ENCODE measurements around the gene LEF1.

LEF1 gene

DNA sequence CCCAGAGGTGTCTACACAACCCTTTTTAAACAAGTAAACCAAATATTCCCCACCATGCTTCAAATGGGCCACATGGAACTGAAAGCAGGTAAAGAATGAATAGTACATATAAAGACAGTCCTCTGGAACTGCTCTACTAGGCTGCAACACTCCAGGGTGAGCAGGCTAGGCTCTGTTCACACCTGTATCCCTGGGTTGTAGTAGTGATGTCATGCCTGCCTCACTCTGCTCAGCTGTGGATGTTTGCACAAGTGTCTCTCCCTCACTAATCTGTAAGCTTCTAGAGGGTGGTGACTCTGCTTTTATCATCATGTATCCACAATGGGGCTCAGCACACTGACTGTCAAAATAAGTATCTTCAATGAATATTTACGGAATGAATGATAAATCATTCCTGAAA is 20.4 kb downstream of the LEF1 start:
- no peak for DNase-seq (ENCODE audit: low spot score)

- no peak for DNase-seq (ENCODE audit: low spot score)
Observed at GRCh38 chr4:108146819-108147218, 21.9 kb downstream of the LEF1 start.

DNA sequence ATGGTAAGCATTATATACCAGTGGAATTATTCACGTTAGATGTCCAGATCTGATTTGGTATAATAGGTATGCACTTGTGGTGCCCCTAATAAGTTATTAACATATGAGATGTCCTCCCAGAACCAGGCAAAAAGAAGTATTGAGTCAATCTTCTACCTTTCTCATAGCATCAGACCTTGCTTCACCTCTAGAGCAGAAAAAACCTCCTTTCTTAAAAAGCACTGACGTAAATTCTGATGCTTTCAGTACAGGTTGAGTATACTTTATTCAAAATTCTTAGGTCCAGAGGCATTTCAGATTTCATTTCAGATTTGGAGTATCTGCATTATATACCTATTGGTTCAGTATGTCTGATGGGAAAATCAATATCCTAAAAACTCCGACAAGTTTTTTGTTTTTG is 22.4 kb downstream of the LEF1 start:
- no peak for DNase-seq (ENCODE audit: low spot score)

DNA sequence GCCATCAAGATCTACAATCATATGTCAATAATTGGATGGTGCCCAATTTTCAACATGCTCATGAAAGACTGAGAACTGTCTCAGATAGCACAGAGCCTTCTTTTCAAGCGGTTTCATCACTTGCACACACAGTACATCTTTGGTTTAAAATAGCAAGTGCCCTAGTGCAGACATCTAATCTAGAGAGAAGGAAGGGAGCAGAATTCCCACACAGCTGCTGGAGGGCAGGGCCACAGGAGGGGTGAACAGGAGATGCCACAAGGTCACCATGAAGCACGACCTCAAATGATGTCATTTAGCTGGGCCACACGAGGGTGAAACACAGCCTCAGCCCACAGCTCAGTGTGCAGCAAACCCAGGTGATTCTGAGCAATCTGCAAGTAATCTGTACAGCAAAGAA is 24.3 kb downstream of the LEF1 start:
- DNase-seq (ENCODE audit: low spot score) = no peak

GRCh38 chr4:108143515-108143914 is 25.2 kb downstream of the LEF1 start:
- DNase-seq (ENCODE audit: low spot score) = no peak

DNA sequence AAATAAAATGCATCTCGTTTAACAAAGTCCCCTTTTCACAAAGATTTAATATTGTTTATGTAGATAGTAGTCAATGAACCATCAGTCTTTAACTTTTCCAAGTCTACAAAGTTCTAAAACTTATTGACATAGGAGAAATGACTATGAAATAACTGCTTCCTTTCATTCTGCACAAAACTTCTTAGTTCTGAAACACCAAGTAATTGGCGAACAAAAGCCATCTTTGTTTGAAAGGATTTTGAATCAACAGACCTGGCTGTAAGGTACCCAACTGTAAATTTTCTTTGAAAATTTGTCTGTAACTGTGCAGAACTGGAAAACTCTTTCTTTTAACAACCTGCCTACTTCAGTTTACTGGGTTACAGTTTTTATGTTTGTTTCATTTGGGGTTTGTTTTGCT is 25.9 kb downstream of the LEF1 start:
- no peak for DNase-seq (ENCODE audit: low spot score)

DNA sequence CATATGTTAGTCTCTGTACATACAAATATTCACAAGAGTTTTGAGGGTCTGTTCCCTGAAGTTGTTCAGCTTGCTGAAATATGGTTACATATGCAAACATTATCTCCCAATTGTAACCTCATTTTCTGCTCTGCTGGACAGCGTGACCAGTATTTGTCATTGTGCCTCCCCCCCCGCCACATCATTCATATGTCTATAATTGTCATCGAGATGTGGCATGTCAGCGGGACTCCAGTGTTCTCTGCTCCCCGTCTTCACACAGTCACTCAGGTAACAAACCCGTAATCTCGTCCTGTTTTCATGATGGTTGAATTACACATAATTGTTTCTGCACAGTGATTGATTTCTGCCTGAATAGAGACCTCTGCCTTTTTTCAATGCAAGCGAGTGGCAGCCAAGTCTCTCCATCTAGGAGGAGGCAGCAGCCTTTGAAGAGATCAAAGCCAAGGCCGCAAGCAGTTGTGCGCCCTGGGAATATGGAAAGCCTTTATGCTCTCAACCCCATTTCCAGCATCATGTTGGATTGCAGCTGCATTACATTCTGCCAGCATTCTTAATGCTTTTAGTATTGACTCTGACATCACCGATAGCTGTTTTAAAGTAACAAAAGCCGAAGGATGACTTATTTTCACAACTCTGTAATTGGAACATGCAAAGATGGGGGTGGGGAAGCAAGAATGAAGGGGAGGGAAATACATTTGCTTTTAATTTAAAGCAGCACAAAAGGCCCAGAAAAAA is 27.4 kb downstream of the LEF1 start:
- DNase-seq (ENCODE audit: low spot score) = no peak

DNA sequence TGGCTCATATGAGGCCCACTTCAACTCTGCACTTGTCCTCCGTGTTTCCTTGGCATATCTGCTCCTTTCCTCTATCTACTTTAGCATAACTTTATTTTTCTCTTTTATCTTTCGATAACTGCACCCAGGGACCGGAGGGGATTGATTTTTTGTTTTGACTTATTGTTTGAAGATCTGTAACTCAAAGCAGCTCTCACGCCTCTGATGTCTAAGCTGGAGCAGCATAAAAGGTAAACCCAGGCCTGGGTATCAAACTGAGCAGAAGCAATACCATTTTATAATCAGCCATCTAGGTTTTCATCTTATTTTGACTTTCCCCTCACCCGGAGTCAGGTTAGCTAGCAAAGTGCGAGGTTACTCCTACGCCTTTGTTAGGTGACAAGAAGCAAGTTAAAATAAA is 28.4 kb downstream of the LEF1 start:
- DNase-seq (ENCODE audit: low spot score) = no peak

GRCh38 chr4:108139089-108139488 is 29.6 kb downstream of the LEF1 start:
- DNase-seq (ENCODE audit: low spot score) = no peak

DNA sequence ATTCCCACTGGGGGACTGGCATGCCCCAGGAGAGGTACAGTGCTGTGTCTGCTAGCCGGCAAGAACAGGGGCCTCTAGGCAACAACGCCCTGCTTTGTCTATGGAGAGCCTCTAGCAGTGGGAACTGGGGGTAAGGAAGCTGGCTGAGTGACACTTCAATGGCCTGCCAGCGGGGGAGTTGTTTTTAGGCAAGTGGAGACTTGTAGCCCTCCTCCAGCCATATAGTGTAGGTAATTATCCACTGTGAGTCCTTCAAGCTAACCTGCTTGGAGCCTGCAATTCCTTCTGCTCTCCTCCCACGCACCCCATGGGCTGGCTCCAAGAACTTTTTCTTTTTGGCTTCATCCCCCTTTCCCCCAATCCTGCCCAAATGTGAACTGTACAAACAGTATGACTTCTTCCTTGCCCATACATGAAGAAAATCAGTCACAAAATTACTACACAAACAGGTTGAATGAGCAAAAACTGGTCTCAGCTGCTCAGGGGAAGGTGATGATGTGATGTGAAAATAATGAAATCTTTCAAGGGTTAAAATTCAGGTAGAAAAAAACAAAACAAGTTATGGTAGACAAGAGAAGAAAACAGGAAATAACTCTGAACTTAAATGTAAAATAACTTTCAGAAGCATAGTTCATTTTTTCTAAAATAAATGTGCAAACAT is 33.1 kb downstream of the LEF1 start:
- DNase-seq (ENCODE audit: low spot score) = no peak

GRCh38 chr4:108130955-108131354 is 37.8 kb downstream of the LEF1 start:
- DNase-seq (ENCODE audit: low spot score) = no peak

GRCh38 chr4:108129196-108129595 is 39.5 kb downstream of the LEF1 start:
- no peak for DNase-seq (ENCODE audit: low spot score)

DNA sequence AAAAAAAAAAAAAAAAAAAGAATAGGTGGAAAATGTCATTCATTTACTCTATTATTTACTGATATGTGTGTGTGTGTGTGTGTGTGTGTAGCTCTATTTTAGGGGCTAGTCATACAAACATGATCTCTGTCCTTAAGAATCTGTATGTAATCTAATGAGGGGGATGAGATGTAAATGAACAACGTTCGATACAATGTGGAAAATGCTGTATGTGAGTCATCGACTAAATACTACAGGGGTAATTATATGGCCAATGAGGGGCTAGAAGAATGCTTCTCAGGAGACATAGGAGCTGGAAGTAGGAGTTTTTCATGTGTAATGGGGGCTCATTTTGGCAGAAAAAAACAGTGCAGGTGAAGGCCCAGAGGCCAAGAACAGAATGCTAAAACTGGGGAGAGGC is 41.9 kb downstream of the LEF1 start:
- DNase-seq (ENCODE audit: low spot score) = no peak

DNA sequence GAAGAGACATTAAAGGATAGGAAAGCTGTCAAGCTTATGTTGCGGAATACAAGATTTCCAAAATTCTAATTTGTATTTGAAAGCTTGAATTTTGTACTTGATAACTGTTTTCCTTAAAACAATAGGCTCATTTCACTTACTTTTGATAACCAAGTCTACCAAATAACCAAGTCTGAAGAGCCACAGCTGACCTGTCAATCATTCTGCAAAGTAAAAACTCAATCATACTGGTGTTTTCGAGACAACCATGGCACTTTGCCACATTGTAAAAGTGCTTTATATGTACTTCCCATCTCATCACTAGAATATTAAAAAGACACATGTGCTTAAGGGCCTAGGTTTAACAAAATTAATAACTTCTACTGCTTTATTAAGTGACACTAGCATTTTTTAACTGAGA is 47.9 kb downstream of the LEF1 start:
- no peak for DNase-seq (ENCODE audit: low spot score)

DNA sequence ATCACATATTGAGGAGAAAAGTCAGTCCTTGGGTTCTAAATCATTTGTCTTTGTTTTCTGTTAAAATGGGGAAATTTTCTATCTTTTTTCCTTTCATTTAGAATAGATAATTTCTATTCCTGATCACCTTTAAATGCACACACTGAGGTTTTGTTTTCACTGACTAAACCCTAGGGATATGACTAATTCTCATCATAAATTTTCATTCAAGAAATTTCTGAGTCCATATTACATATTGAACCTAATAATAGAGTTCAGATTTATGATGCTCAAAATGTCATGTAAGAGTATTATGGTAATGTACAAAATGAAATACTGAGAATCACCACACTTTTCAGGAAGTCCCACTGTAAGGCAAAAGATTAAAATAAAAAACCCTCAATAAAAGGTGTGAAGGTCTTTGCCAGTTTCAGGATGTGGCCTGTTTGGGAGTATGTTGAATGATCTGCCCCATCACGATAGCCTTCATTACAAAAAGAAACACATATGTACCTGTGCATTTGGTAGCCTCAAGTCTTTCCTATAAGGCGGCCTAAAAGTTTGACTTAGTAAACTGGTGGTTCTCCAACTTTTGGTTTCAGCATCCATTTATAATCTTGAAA is 49.4 kb downstream of the LEF1 start:
- DNase-seq (ENCODE audit: low spot score) = no peak

DNA sequence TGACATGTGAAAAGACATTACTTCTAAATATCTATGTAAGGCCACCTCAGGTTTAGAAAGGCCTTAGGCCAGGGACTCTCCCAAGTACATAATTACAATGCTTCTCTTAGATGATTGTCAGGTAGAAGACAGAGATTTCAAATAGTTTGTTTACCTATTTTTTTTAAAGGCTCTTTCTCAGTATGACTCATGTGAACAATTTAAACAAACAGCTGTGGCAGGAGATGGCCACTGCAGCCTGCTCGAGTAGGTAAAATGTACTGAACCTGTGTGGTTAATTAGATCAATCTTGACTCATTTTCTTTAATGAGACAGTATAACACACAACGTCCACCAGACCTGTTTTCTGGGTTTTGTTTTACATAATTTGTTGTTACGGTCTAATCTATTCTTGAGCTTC is 50.2 kb downstream of the LEF1 start:
- DNase-seq (ENCODE audit: low spot score) = no peak

GRCh38 chr4:108117418-108118182 is 51.1 kb downstream of the LEF1 start:
- no peak for DNase-seq (ENCODE audit: low spot score)

- no peak for DNase-seq (ENCODE audit: low spot score)
Observed at GRCh38 chr4:108116423-108117168, 52.1 kb downstream of the LEF1 start.

- no peak for DNase-seq (ENCODE audit: low spot score)
Observed at GRCh38 chr4:108115168-108115526, 53.6 kb downstream of the LEF1 start.

- no peak for DNase-seq (ENCODE audit: low spot score)
Observed at GRCh38 chr4:108114503-108114902, 54.2 kb downstream of the LEF1 start.

DNA sequence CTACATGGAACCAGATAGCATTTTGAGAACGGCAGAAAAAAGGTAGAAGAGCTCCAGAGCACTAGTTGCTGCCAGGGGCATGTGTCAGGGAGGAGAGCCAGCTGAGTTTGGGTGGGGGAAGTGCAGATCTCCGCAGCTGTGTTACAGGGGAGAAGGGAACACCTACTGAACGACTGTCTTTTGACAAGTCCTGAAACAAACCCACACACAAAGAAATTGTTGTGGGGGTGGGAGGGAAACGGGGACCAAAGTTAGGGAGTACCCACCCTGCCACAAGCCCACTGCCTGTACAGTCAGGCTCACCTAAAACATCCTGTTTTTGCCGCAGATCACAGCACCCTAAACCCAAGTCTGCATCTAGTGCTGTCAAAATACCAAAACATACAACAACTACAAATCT is 55.5 kb downstream of the LEF1 start:
- no peak for DNase-seq (ENCODE audit: low spot score)

DNA sequence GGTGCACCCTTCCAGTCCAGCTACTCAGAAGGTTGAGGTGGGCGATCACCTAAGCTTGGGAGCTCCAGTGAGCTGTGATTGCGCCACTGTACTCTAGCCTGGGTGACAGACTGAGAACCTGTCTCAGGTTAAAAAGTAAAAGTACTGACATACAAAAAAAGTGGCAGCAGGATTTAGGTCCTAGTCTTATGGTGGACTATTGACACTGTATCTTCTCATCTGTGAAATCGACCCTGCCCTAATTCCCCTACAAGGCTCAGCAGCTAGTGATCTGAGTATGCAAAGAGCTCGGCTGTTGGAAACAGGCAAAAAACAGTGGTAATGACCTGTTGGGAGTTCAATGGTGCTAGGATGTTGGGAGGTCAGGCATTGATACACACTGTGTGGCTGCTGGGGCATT is 57.0 kb downstream of the LEF1 start:
- DNase-seq (ENCODE audit: low spot score) = no peak

Data from globus pallidus (tissue), 1 donor.